ENCODE results near the gene ECT2. TPM values are rescaled to one million over a fixed set of nuclear protein-coding genes. Genes with fewer than 3 reads are reported as not detected.

Gene ECT2
- total RNA-seq, 2 experiments from 2014 or later = 48.2 to 52.8 TPM

Other genes starting within 250 kb of the ECT2 start
- 10 to 100 TPM; 30.1 to 31.8 TPM for gene TNFSF10, start 227.3 kb upstream of the ECT2 start, total RNA-seq
- 1 to 10 TPM; 4.6 to 5.2 TPM for gene NCEH1, start 39.7 kb upstream of the ECT2 start, total RNA-seq